ENCODE measurements around the gene MYBPH.

MYBPH gene

GRCh38 chr1:203150511-203151297 lies 24.9 kb downstream of the MYBPH start:
- TF ChIP-seq CTCF (IDR thresholded peaks at IDR 0.05; ENCODE audit: low read length, missing control alignments) = no peak
- H3K4me3 ChIP-seq (replicated peaks; ENCODE audit: low read depth, low read length) = no peak overlapping the region
- DNase-seq (ENCODE audit: low read depth) = no peak

- no peak overlapping the region for H3K4me3 ChIP-seq (replicated peaks; ENCODE audit: low read depth, low read length)
- no peak for TF ChIP-seq CTCF (IDR thresholded peaks at IDR 0.05; ENCODE audit: low read length, missing control alignments)
- DNase-seq (ENCODE audit: low read depth) = no peak
These were observed 26.3 kb downstream of the MYBPH start for GRCh38 chr1:203149188-203149840.

- H3K4me3 ChIP-seq (replicated peaks; ENCODE audit: low read depth, low read length) = no peak overlapping the region
- no peak for DNase-seq (ENCODE audit: low read depth)
- no peak for TF ChIP-seq CTCF (IDR thresholded peaks at IDR 0.05; ENCODE audit: low read length, missing control alignments)
These were observed 27.0 kb downstream of the MYBPH start for GRCh38 chr1:203148579-203148978.

GRCh38 chr1:203148127-203148526 lies 27.5 kb downstream of the MYBPH start:
- peak; percentile 23 for TF ChIP-seq CTCF (IDR thresholded peaks at IDR 0.05; ENCODE audit: low read length, missing control alignments)
- DNase-seq (ENCODE audit: low read depth) = no peak
- no peak overlapping the region for H3K4me3 ChIP-seq (replicated peaks; ENCODE audit: low read depth, low read length)

- no peak for DNase-seq (ENCODE audit: low read depth)
- no peak for TF ChIP-seq CTCF (IDR thresholded peaks at IDR 0.05; ENCODE audit: low read length, missing control alignments)
- H3K4me3 ChIP-seq (replicated peaks; ENCODE audit: low read depth, low read length) = no peak overlapping the region
These were observed 28.2 kb downstream of the MYBPH start for GRCh38 chr1:203147376-203147775.

GRCh38 chr1:203146537-203146936 lies 29.1 kb downstream of the MYBPH start:
- H3K4me3 ChIP-seq (replicated peaks; ENCODE audit: low read depth, low read length) = no peak overlapping the region
- DNase-seq (ENCODE audit: low read depth) = no peak
- no peak for TF ChIP-seq CTCF (IDR thresholded peaks at IDR 0.05; ENCODE audit: low read length, missing control alignments)

- no peak for DNase-seq (ENCODE audit: low read depth)
- no peak for TF ChIP-seq CTCF (IDR thresholded peaks at IDR 0.05; ENCODE audit: low read length, missing control alignments)
- H3K4me3 ChIP-seq (replicated peaks; ENCODE audit: low read depth, low read length) = no peak overlapping the region
These were observed 29.6 kb downstream of the MYBPH start for GRCh38 chr1:203146042-203146369.
